HCT116 (cell line): ENCODE results near the gene RAB11FIP2. TPM values are rescaled to one million over a fixed set of nuclear protein-coding genes. Genes with fewer than 3 reads are reported as not detected.

Source experiments
- ATAC-seq: fragments of 200-7000 bp; cut with Tn5 transposase; 2 replicates; pipeline ENCODE4 v1.9.1; 2020; ENCODE audit warnings: mild to moderate bottlenecking, moderate library complexity
- BruUV-seq: library from RNA; stranded (reverse); fragments of 400-500 nt; replicated peaks from 2 replicates; lab custom pipeline; 2021; lab: Mats Ljungman, UMichigan
- CTCF ChIA-PET: fragments of 300-600 bp; sonication (Branson Sonifier 250); formaldehyde crosslinking; loops from one replicate; lab custom pipeline; 2021; ENCODE audit warnings: antibody characterized with exemption; lab: Charles Lee
- POLR2A ChIA-PET: fragments of 300-600, 350-600 bp; sonication (Branson Sonifier 250); formaldehyde crosslinking; loops from one replicate; lab custom pipeline; 2021; ENCODE audit warnings: antibody characterized with exemption; lab: Charles Lee
- RAD21 ChIA-PET, 2 experiments: fragments of 300-600 bp; sonication (Branson Sonifier 250); formaldehyde crosslinking; loops; one replicate each; lab custom pipeline; 2023; ENCODE audit warnings: low total read pairs in 2 of 2; ENCODE audit not compliant: uncharacterized antibody in 2 of 2, unreplicated experiment in 2 of 2, low non-redundant PET in 1 of 2; lab: Charles Lee
- DNase-seq: peaks from one replicate; pipeline ENCODE4 v3.0.0-alpha.2; 2010; ENCODE audit warnings: low read depth, low spot score
- H2AFZ ChIP-seq: fragments of 200-600 bp; shearing (Covaris generic), sonication (generic); 2 replicates; pipeline ENCODE4 v1.6.1; 2017; ENCODE audit warnings: low read depth, mixed run types, mixed read lengths, antibody characterized with exemption, low read length; ENCODE audit not compliant: poor library complexity, severe bottlenecking
- H3K27ac ChIP-seq: 2 replicates; pipeline ENCODE4 v1.5.1; 2012; ENCODE audit warnings: low read depth, low read length
- H3K27me3 ChIP-seq: fragments of 200-600 bp; sonication (generic); 2 replicates; pipeline ENCODE4 v1.6.1; 2016; ENCODE audit warnings: mixed run types, low read length, mixed read lengths; ENCODE audit not compliant: insufficient read depth
- H3K36me3 ChIP-seq, 2 experiments: fragments of 200-500 bp in 1 of 2; fragments of 200-600 bp in 1 of 2; sonication (Bioruptor generic) in 1 of 2; sonication (generic) in 1 of 2; 2 replicates each; pipeline versions ENCODE4 v1.5.1 to v1.6.1; 2014 to 2016; ENCODE audit warnings: low read length in 2 of 2, inconsistent platforms in 1 of 2, mixed read lengths in 1 of 2, mixed run types in 1 of 2; ENCODE audit not compliant: insufficient read depth in 2 of 2, control insufficient read depth in 1 of 2
- H3K4me1 ChIP-seq, 2 experiments: fragments of 200-600 bp in 1 of 2; sonication (generic) in 1 of 2; 2 replicates each; pipeline versions ENCODE4 v1.5.1 to v1.6.1; 2012 to 2017; ENCODE audit warnings: low read length in 2 of 2, inconsistent platforms in 1 of 2, mild to moderate bottlenecking in 1 of 2, mixed read lengths in 1 of 2, mixed run types in 1 of 2, moderate library complexity in 1 of 2; ENCODE audit not compliant: insufficient read depth in 2 of 2, control insufficient read depth in 1 of 2
- H3K4me2 ChIP-seq: fragments of 200-600 bp; sonication (generic); 2 replicates; pipeline ENCODE4 v1.6.1; 2017; ENCODE audit warnings: mixed run types, low read length, mixed read lengths
- H3K4me3 ChIP-seq, 2 experiments: fragments of 200-600 bp in 1 of 2; sonication (generic) in 1 of 2; replicated peaks in 1 of 2; 2 replicates each; pipeline ENCODE4 v1.5.1; 2011 to 2016; ENCODE audit warnings: low read length in 2 of 2, control low read depth in 1 of 2, low read depth in 1 of 2, mild to moderate bottlenecking in 1 of 2, mixed read lengths in 1 of 2, mixed run types in 1 of 2
- H3K79me2 ChIP-seq: fragments of 200-600 bp; sonication (generic); 2 replicates; pipeline ENCODE4 v1.6.1; 2017; ENCODE audit warnings: mild to moderate bottlenecking, mixed run types, low read length, moderate library complexity, mixed read lengths; ENCODE audit not compliant: insufficient read depth
- H3K9ac ChIP-seq: fragments of 200-600 bp; sonication (generic); 2 replicates; pipeline ENCODE4 v1.6.1; 2016; ENCODE audit warnings: low read length, mixed read lengths
- H3K9me2 ChIP-seq: fragments of 200-600 bp; sonication (generic), shearing (Covaris generic); 2 replicates; pipeline ENCODE4 v1.6.1; 2017; ENCODE audit warnings: mixed run types, mild to moderate bottlenecking, moderate library complexity; ENCODE audit not compliant: insufficient read depth
- H3K9me3 ChIP-seq, 2 experiments: fragments of 200-500 bp in 1 of 2; fragments of 200-600 bp in 1 of 2; sonication (Bioruptor generic) in 1 of 2; sonication (generic) in 1 of 2; 2 replicates each; pipeline ENCODE4 v1.6.1; 2014 to 2017; ENCODE audit warnings: low read length in 2 of 2, mixed read lengths in 2 of 2, inconsistent platforms in 1 of 2, low read depth in 1 of 2, mild to moderate bottlenecking in 1 of 2, mixed run types in 1 of 2, moderate library complexity in 1 of 2; ENCODE audit not compliant: control insufficient read depth in 1 of 2, insufficient read depth in 1 of 2
- H4K20me1 ChIP-seq: fragments of 200-600 bp; sonication (generic), shearing (Covaris generic); 2 replicates; pipeline ENCODE4 v1.6.1; 2017; ENCODE audit warnings: mixed run types, mild to moderate bottlenecking, moderate library complexity; ENCODE audit not compliant: insufficient read depth
- ATF3 ChIP-seq: IDR thresholded peaks from 2 replicates; pipeline ENCODE4 v1.6.1; 2012
- CBX3 ChIP-seq: IDR thresholded peaks from 2 replicates; pipeline ENCODE4 v1.6.1; 2012; ENCODE audit warnings: low read depth
- CEBPB ChIP-seq: IDR thresholded peaks from 2 replicates; pipeline ENCODE4 v1.6.1; 2012; ENCODE audit warnings: low read depth
- CTCF ChIP-seq, 3 experiments: fragments of 200-600 bp in 1 of 3; sonication (generic) in 1 of 3; IDR thresholded peaks in 2 of 3; conservative IDR thresholded peaks in 1 of 3; 2 replicates each; pipeline ENCODE4 v1.5.1; 2012 to 2017; ENCODE audit warnings: low read depth in 2 of 3, low read length in 2 of 3, antibody characterized with exemption in 1 of 3, borderline replicate concordance in 1 of 3, control low read depth in 1 of 3, mild to moderate bottlenecking in 1 of 3, mixed read lengths in 1 of 3, mixed run types in 1 of 3, moderate library complexity in 1 of 3; ENCODE audit not compliant: insufficient read depth in 1 of 3
- ELF1 ChIP-seq: IDR thresholded peaks from 2 replicates; pipeline ENCODE4 v1.6.1; 2012; ENCODE audit warnings: low read depth, borderline replicate concordance
- FOSL1 ChIP-seq: IDR thresholded peaks from 2 replicates; pipeline ENCODE4 v1.6.1; 2012; ENCODE audit warnings: low read depth
- JUND ChIP-seq: IDR thresholded peaks from 2 replicates; pipeline ENCODE4 v1.6.1; 2012
- MAX ChIP-seq: IDR thresholded peaks from 2 replicates; pipeline ENCODE4 v1.6.1; 2012
- POLR2A ChIP-seq: IDR thresholded peaks from 2 replicates; pipeline ENCODE4 v1.7.0; 2011; ENCODE audit warnings: borderline replicate concordance; ENCODE audit not compliant: insufficient read depth, insufficient read length; ENCODE audit errors: extremely low read depth
- REST ChIP-seq: IDR thresholded peaks from 2 replicates; pipeline ENCODE4 v1.6.1; 2012; ENCODE audit warnings: low read depth
- SIN3A ChIP-seq: IDR thresholded peaks from 2 replicates; pipeline ENCODE4 v1.6.1; 2012; ENCODE audit warnings: low read depth
- TCF7L2 ChIP-seq: IDR thresholded peaks from 2 replicates; pipeline ENCODE4 v1.7.0; 2011; ENCODE audit warnings: borderline replicate concordance, inconsistent platforms; ENCODE audit not compliant: insufficient read depth, insufficient read length; ENCODE audit errors: extremely low read depth
- ZFX ChIP-seq: fragments of 450-650 bp; IDR thresholded peaks from 2 replicates; pipeline ENCODE4 v1.6.1; 2017
- ZNF274 ChIP-seq: fragments of 200-500 bp; sonication (Bioruptor generic); IDR thresholded peaks from 2 replicates; pipeline ENCODE4 v1.6.1; 2014; ENCODE audit warnings: mild to moderate bottlenecking, low read depth, low read length, inconsistent platforms
- intact Hi-C: fragments of 100-400 bp; cut with micrococcal nuclease; formaldehyde crosslinking; loops from 2 replicates; pipeline ENCODE4 v1.10.0; 2022
- total RNA-seq: library from RNA; stranded (reverse); gene quantifications from one replicate; pipeline ENCODE4 v1.2.1, GENCODE V29; 2021; ENCODE audit not compliant: unreplicated experiment

Gene RAB11FIP2
- total RNA-seq, 1 experiment from 2014 or later, result 16.8 TPM

- ChIA-PET RAD21 (no interaction called here), CTCF (no interaction called here), POLR2A (no interaction called here)
- H3K9ac ChIP-seq, result no peak overlapping the region
- no peak for TF ChIP-seq CTCF (IDR thresholded peaks at IDR 0.05 in 2 of 3, conservative IDR thresholded peaks at IDR 0.05 in 1 of 3; ENCODE audit: borderline replicate concordance in 1 of 3, insufficient read depth in 1 of 3, low read depth in 2 of 3, low read length in 2 of 3)
- no peak for TF ChIP-seq ELF1
- no peak for TF ChIP-seq ZFX
- no peak for TF ChIP-seq TCF7L2
- no peak for TF ChIP-seq SIN3A
- TF ChIP-seq ATF3, result no peak
- TF ChIP-seq ZNF274, result no peak
- TF ChIP-seq CBX3, result no peak
- no peak for TF ChIP-seq CEBPB
- no peak for TF ChIP-seq POLR2A
- TF ChIP-seq JUND, result no peak
- TF ChIP-seq MAX, result no peak
- no peak for TF ChIP-seq FOSL1
- no peak for TF ChIP-seq REST
- no peaks in the 10 kb centered on the region for H3K4me1 ChIP-seq
- H4K20me1 ChIP-seq, result no peaks in the 10 kb centered on the region
- H3K36me3 ChIP-seq, result no peaks in the 10 kb centered on the region
- H3K27ac ChIP-seq, result no peak overlapping the region
- DNase-seq (no peak), ATAC-seq (no peak)
- H3K4me2 ChIP-seq, result no peak overlapping the region
- no peaks in the 10 kb centered on the region for H3K9me2 ChIP-seq
- no peaks in the 10 kb centered on the region for H3K9me3 ChIP-seq
- no peak overlapping the region for H2AFZ ChIP-seq
- H3K4me3 ChIP-seq, result no peak overlapping the region
- H3K27me3 ChIP-seq, result no peaks in the 10 kb centered on the region
- no TSS peak for BruUV-seq
- intact Hi-C loops, result no loop called here
- H3K79me2 ChIP-seq, result peaks cover 3% of the 10 kb centered on the region; the same call in 1 of the 2 replicates
Measured at GRCh38 chr10:118031351-118032075, 15.2 kb downstream of the RAB11FIP2 start.
